SK-N-SH (cell line): Measurements from ENCODE around the gene RIMS3.

ENCODE experiments used
- EZH2phosphoT487 ChIP-seq: fragments of 200-600 bp; sonication (generic); IDR thresholded peaks from 2 replicates; pipeline ENCODE4 v1.6.1; 2017; ENCODE audit warnings: low read depth, mixed run types, mild to moderate bottlenecking, antibody characterized with exemption, moderate library complexity, borderline replicate concordance
- FOXM1 ChIP-seq: IDR thresholded peaks from 2 replicates; pipeline ENCODE4 v1.4.0; 2012; ENCODE audit warnings: low read depth, mild to moderate bottlenecking
- MXI1 ChIP-seq: IDR thresholded peaks from 2 replicates; pipeline ENCODE4 v1.6.1; 2012; ENCODE audit warnings: mild to moderate bottlenecking, low read depth, low read length, improper control_type of control experiment
- RFX5 ChIP-seq: IDR thresholded peaks from 2 replicates; pipeline ENCODE4 v1.6.1; 2012; ENCODE audit warnings: mild to moderate bottlenecking, improper control_type of control experiment, low read length
- SIN3A ChIP-seq: IDR thresholded peaks from 2 replicates; pipeline ENCODE4 v1.6.1; 2012; ENCODE audit warnings: low read depth, mild to moderate bottlenecking, low read length, moderate library complexity, borderline replicate concordance
- TF ChIP-seq, protein P1 (sequence below): fragments of 200-600 bp; sonication (generic); IDR thresholded peaks from 2 replicates; pipeline ENCODE4 v1.6.1; 2017; ENCODE audit warnings: antibody characterized with exemption, mild to moderate bottlenecking, moderate library complexity
- TF ChIP-seq, protein P2 (sequence below): IDR thresholded peaks from 2 replicates; pipeline ENCODE4 v1.6.1; 2012; ENCODE audit warnings: mild to moderate bottlenecking, low read depth, low read length, moderate library complexity
- TF ChIP-seq, protein P3 (sequence below): fragments of 150-350 bp; IDR thresholded peaks from 2 replicates; pipeline ENCODE4 v1.6.1; 2017; ENCODE audit warnings: antibody characterized with exemption, low read length, low read depth, borderline replicate concordance

DNA sequence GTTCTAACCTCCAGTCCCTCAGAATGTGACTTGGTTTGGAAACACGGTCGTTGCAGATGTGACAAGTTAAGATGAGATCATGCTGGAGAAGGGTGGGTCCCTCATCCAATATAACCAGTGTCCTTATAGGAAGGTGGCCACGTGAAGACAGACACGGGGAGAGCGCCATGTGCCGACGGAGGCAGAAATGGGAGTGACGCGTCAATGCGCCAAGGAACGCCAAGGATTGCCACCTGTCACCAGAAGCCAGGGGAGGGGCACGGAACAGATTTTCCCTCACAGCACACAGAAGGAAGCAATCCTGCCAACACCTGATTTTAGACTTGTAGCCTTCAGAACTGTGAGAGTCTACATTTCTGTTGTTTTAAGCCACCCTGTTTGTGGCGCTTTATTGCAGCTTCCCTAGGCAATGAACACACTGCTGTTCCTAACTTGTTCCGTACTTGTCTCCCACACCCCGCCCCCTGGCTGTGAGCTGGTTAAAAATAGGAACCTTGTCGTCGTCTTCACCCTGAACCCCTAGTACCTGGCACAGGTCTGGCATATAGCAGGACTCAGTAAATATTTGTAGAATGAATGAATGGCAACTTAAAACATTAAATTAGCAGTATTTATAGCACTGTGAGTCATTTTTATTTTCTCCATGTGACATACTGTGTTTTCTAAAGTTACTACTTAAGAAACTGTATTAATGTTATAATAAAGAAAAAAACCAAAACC is 14.2 kb downstream of the RIMS3 start:
- TF ChIP-seq, protein P1, sequence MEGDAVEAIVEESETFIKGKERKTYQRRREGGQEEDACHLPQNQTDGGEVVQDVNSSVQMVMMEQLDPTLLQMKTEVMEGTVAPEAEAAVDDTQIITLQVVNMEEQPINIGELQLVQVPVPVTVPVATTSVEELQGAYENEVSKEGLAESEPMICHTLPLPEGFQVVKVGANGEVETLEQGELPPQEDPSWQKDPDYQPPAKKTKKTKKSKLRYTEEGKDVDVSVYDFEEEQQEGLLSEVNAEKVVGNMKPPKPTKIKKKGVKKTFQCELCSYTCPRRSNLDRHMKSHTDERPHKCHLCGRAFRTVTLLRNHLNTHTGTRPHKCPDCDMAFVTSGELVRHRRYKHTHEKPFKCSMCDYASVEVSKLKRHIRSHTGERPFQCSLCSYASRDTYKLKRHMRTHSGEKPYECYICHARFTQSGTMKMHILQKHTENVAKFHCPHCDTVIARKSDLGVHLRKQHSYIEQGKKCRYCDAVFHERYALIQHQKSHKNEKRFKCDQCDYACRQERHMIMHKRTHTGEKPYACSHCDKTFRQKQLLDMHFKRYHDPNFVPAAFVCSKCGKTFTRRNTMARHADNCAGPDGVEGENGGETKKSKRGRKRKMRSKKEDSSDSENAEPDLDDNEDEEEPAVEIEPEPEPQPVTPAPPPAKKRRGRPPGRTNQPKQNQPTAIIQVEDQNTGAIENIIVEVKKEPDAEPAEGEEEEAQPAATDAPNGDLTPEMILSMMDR: no peak
- TF ChIP-seq EZH2phosphoT487 (no peak), FOXM1 (no peak), RFX5 (no peak), MXI1 (no peak), SIN3A (no peak)
- TF ChIP-seq, protein P2, sequence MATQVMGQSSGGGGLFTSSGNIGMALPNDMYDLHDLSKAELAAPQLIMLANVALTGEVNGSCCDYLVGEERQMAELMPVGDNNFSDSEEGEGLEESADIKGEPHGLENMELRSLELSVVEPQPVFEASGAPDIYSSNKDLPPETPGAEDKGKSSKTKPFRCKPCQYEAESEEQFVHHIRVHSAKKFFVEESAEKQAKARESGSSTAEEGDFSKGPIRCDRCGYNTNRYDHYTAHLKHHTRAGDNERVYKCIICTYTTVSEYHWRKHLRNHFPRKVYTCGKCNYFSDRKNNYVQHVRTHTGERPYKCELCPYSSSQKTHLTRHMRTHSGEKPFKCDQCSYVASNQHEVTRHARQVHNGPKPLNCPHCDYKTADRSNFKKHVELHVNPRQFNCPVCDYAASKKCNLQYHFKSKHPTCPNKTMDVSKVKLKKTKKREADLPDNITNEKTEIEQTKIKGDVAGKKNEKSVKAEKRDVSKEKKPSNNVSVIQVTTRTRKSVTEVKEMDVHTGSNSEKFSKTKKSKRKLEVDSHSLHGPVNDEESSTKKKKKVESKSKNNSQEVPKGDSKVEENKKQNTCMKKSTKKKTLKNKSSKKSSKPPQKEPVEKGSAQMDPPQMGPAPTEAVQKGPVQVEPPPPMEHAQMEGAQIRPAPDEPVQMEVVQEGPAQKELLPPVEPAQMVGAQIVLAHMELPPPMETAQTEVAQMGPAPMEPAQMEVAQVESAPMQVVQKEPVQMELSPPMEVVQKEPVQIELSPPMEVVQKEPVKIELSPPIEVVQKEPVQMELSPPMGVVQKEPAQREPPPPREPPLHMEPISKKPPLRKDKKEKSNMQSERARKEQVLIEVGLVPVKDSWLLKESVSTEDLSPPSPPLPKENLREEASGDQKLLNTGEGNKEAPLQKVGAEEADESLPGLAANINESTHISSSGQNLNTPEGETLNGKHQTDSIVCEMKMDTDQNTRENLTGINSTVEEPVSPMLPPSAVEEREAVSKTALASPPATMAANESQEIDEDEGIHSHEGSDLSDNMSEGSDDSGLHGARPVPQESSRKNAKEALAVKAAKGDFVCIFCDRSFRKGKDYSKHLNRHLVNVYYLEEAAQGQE: no peak
- TF ChIP-seq, protein P3, sequence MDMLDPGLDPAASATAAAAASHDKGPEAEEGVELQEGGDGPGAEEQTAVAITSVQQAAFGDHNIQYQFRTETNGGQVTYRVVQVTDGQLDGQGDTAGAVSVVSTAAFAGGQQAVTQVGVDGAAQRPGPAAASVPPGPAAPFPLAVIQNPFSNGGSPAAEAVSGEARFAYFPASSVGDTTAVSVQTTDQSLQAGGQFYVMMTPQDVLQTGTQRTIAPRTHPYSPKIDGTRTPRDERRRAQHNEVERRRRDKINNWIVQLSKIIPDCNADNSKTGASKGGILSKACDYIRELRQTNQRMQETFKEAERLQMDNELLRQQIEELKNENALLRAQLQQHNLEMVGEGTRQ: no peak
